BE2C (cell line): Measurements from ENCODE around the gene ZNF277.

Experiments
- DNase-seq: peaks from one replicate; pipeline ENCODE4 v3.0.0-alpha.2; 2020
- H3K27me3 ChIP-seq: fragments of 250-450 bp; sonication (Bioruptor Pico); 2 replicates; pipeline ENCODE4 v1.5.1; 2020; ENCODE audit warnings: mild to moderate bottlenecking
- H3K36me3 ChIP-seq: fragments of 250-450 bp; sonication (Bioruptor Pico); 2 replicates; pipeline ENCODE4 v1.5.1; 2020; ENCODE audit warnings: mild to moderate bottlenecking
- H3K4me1 ChIP-seq: fragments of 250-450 bp; sonication (Bioruptor Pico); 2 replicates; pipeline ENCODE4 v1.5.1; 2020
- H3K4me3 ChIP-seq: 2 replicates; pipeline ENCODE4 v1.5.1; 2011; ENCODE audit warnings: low read depth, low read length
- H3K9me3 ChIP-seq: fragments of 250-450 bp; sonication (Bioruptor Pico); 2 replicates; pipeline ENCODE4 v1.5.1; 2020
- CTCF ChIP-seq: IDR thresholded peaks from 2 replicates; pipeline ENCODE4 v1.5.1; 2012; ENCODE audit warnings: mild to moderate bottlenecking, low read depth, low read length

The ZNF277 gene

DNA sequence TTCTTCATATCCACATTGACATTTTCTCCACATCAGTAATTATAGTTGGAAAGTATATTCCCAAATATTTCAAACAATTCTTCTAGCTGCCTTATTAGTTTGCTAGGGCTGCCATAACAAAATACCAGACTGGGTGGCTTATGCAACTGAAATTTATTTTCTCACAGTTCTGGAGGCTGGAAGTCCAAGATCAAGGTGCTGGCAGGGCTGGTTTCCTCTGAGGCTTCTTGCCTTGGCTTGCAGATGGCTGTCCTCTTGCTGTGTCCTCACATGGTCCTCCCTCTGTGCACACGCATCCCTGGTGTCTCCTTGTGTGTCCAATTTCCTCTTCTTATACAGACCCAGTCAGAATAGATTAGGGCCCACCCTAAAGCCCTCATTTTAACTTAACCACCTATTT, 34.8 kb upstream of the ZNF277 start:
- DNase-seq, result no peak
- Histone ChIP-seq H3K9me3 (no peaks in the 10 kb centered on the region), H3K4me1 (peaks cover 13% of the 10 kb centered on the region), H3K36me3 (no peaks in the 10 kb centered on the region), H3K27me3 (no peaks in the 10 kb centered on the region), H3K4me3 (no peak overlapping the region)
- TF ChIP-seq CTCF, result no peak

DNA sequence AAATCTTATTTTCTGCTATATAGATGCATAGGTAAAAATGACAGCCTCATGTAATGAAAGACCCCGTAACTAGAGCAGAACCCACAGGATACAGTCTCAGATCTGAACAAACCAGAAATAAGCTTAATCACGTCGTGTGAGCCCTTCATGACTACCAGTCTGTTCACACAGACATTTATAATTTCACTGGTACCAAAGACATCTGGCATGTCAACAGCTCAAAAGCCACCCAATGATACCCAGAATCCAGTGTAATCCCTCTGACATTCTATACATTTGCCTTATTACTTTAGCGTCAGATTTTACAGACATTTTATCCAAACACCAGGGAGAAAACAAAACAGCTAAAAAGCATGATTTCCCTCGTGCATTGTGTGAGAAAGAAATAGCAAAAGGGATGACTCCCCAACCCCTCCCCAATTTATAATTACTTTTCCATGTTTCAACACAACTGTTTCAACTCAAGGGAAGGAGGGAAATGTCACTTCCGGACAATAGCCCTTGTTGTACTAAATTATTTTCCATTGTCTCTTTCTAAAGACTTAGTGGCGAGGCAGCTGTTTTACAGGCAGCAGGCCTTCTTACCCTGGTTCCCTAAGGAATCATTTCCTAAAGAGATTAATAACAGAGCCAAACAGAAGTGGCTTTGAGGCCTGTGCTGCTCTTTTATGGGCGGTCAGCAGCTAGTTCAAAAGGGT, 33.5 kb upstream of the ZNF277 start:
- no peaks in the 10 kb centered on the region for H3K9me3 ChIP-seq
- no peak for TF ChIP-seq CTCF
- H3K27me3 ChIP-seq, result no peaks in the 10 kb centered on the region
- peak overlapping the region; percentile 3; the same call in 1 of the 2 replicates for H3K4me3 ChIP-seq
- peaks cover 13% of the 10 kb centered on the region for H3K4me1 ChIP-seq
- DNase-seq, result peak; percentile 45
- no peaks in the 10 kb centered on the region for H3K36me3 ChIP-seq

DNA sequence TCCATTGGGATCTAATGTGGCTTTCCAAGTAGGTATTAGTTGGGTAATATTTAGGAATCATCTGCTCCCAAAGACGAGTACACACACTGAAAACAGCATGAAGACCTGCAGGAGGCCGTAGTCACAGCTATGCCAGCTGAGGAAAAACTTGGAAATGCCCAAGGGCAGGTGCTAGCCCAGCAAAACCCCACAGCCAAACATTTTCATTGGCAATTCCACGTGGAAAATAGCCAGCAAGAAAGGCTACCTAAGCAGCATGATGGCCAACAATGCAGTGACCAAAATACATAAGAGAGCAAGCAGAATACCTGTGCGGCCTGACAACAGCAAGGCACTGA, 33.0 kb upstream of the ZNF277 start:
- peaks cover 13% of the 10 kb centered on the region for H3K4me1 ChIP-seq
- no peaks in the 10 kb centered on the region for H3K9me3 ChIP-seq
- H3K27me3 ChIP-seq, result no peaks in the 10 kb centered on the region
- DNase-seq, result no peak
- TF ChIP-seq CTCF, result no peak
- H3K4me3 ChIP-seq, result no peak overlapping the region
- no peaks in the 10 kb centered on the region for H3K36me3 ChIP-seq

DNA sequence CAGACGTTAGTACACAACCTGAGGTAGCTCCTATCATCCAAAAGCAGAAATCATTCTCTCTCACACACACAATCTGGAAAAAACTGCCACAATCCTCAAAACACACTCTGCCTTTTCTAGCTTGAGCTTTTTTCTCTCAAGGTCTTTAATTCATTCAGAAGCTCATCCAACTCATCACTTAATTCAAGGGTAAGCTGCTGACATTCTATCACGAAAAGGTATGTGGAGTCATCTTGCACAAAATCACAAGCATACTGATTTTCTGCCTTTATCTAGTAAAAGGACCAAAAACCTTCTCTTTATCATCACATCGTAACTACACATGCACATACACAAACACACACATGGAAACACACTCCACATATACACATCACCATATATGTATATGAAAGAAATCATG, 32.3 kb upstream of the ZNF277 start:
- Histone ChIP-seq H3K9me3 (no peaks in the 10 kb centered on the region), H3K4me3 (no peak overlapping the region), H3K36me3 (no peaks in the 10 kb centered on the region), H3K27me3 (no peaks in the 10 kb centered on the region), H3K4me1 (peaks cover 13% of the 10 kb centered on the region)
- no peak for DNase-seq
- TF ChIP-seq CTCF, result no peak

- Histone ChIP-seq H3K4me1 (peaks cover 13% of the 10 kb centered on the region), H3K27me3 (no peaks in the 10 kb centered on the region), H3K4me3 (no peak overlapping the region), H3K9me3 (no peaks in the 10 kb centered on the region), H3K36me3 (no peaks in the 10 kb centered on the region)
- DNase-seq, result no peak
- no peak for TF ChIP-seq CTCF
These were observed 30.3 kb upstream of the ZNF277 start for GRCh38 chr7:112176241-112176640.

DNA sequence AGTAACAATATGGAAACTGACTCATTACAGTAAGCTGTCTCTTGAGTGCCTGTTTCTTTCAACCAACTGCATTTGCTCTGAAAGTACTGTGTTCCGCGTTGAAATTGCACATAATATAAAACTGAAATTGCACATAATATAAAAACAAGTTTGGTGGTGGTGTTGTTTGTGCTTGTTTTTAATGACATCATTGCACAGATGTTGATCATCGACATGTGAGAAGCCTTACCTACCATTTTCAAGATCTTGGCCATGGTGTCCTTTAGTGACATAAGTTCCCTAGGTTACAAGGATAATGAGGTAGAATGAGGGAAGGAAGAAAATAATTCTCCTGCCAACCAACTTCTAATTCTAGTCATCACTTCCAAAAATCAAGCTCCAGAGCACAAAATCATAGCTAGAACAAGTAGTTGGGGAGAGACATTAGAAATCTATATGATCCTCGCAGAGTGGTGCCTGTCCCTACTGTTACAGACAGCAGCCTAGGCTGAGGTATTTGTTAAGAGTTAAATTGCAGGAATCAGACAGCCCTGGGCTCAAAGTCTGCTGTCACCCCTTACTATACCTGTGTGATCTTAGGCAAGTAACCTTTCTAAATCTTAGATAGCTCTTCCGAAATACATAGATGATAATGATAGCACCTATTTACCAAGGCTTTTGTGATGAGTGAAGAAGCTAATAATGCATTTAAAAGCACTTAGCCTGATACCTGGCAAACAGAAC, 29.6 kb upstream of the ZNF277 start:
- no peak for DNase-seq

More for the DNA sequence above, 29.6 kb upstream of the ZNF277 start:
- Histone ChIP-seq H3K27me3 (no peaks in the 10 kb centered on the region), H3K4me3 (no peak overlapping the region), H3K36me3 (no peaks in the 10 kb centered on the region), H3K9me3 (no peaks in the 10 kb centered on the region), H3K4me1 (peaks cover 13% of the 10 kb centered on the region)
- no peak for TF ChIP-seq CTCF
